Activated CD4-positive, alpha-beta T cell treated with anti-CD3 and anti-CD28 coated beads, Interleukin-2, amount 50 U/mL, for 1 hour (primary cell): Measurements from ENCODE around the gene EPHA6.
A peak's percentile ranks its signal among the peaks of the same experiment; 100 is the strongest.

Experiments used
- DNase-seq: peaks from one replicate; pipeline ENCODE4 v3.0.0-alpha.2; 2020

The EPHA6 gene

GRCh38 chr3:97665896-97666295 is 851.5 kb downstream of the EPHA6 start:
- DNase-seq, result no peak

GRCh38 chr3:97670952-97671351 is 856.6 kb downstream of the EPHA6 start:
- no peak for DNase-seq

- no peak for DNase-seq
Measured at GRCh38 chr3:97673357-97673997, 859.1 kb downstream of the EPHA6 start.

- no peak for DNase-seq
Measured at GRCh38 chr3:97674461-97674860, 860.1 kb downstream of the EPHA6 start.

- no peak for DNase-seq
Measured at GRCh38 chr3:97680210-97680609, 865.8 kb downstream of the EPHA6 start.

- DNase-seq, result no peak
Measured at GRCh38 chr3:97680696-97681095, 866.3 kb downstream of the EPHA6 start.

- no peak for DNase-seq
Measured at GRCh38 chr3:97684490-97684889, 870.1 kb downstream of the EPHA6 start.

GRCh38 chr3:97686258-97686657 is 871.9 kb downstream of the EPHA6 start:
- DNase-seq, result no peak

GRCh38 chr3:97687734-97688133 is 873.3 kb downstream of the EPHA6 start:
- no peak for DNase-seq

- no peak for DNase-seq
Measured at GRCh38 chr3:97689111-97689510, 874.7 kb downstream of the EPHA6 start.

- DNase-seq, result no peak
Measured at GRCh38 chr3:97689962-97690361, 875.6 kb downstream of the EPHA6 start.

GRCh38 chr3:97691354-97691753 is 877.0 kb downstream of the EPHA6 start:
- DNase-seq, result no peak

GRCh38 chr3:97692389-97692788 is 878.0 kb downstream of the EPHA6 start:
- no peak for DNase-seq

GRCh38 chr3:97692831-97693230 is 878.4 kb downstream of the EPHA6 start:
- DNase-seq, result no peak

GRCh38 chr3:97694876-97695275 is 880.5 kb downstream of the EPHA6 start:
- no peak for DNase-seq

- DNase-seq, result no peak
Measured at GRCh38 chr3:97698691-97699090, 884.3 kb downstream of the EPHA6 start.

GRCh38 chr3:97699889-97700288 is 885.5 kb downstream of the EPHA6 start:
- DNase-seq, result no peak

GRCh38 chr3:97705764-97706163 is 891.4 kb downstream of the EPHA6 start:
- no peak for DNase-seq

GRCh38 chr3:97706226-97706625 is 891.8 kb downstream of the EPHA6 start:
- no peak for DNase-seq

GRCh38 chr3:97711654-97712053 is 897.3 kb downstream of the EPHA6 start:
- DNase-seq, result no peak

GRCh38 chr3:97712919-97713318 is 898.5 kb downstream of the EPHA6 start:
- no peak for DNase-seq

- no peak for DNase-seq
Measured at GRCh38 chr3:97713634-97714033, 899.2 kb downstream of the EPHA6 start.

- DNase-seq, result peak; percentile 58
Measured at GRCh38 chr3:97719156-97719821, 904.9 kb downstream of the EPHA6 start.

- no peak for DNase-seq
Measured at GRCh38 chr3:97720417-97720816, 906.0 kb downstream of the EPHA6 start.

GRCh38 chr3:97721446-97721845 is 907.1 kb downstream of the EPHA6 start:
- DNase-seq, result no peak
